Activated CD8-positive, alpha-beta memory T cell treated with anti-CD3 and anti-CD28 coated beads for 1 hour (primary cell): ENCODE data around the gene TXNDC16.

Experiments used
- DNase-seq, 2 donors: peaks; one replicate each; pipeline ENCODE4 v3.0.0-alpha.2; 2020; ENCODE audit warnings: low read depth in 1 of 2; ENCODE audit errors: extremely low read depth in 1 of 2

Gene TXNDC16

DNA sequence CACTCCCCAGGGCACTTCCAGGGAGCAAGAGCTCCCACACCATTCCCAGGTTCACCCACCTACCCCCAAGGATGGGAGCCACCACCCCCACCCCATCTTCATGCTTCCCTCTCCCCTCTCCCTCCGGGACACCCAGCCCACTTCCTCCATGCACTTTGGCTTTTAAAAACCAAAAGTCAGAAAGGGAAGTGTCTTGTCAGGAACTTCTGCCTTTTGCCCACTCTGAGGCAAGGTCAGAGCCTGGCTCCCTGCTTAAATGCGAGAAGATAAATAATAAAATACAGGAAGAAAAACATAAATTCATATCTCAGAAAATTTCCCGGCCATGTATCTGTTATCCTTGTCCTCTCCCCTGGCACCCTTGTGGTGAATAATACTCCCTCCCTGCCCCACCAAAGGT lies 156.6 kb downstream of the TXNDC16 start:
- DNase-seq = no peak

GRCh38 chr14:52391881-52392615 lies 160.3 kb downstream of the TXNDC16 start:
- DNase-seq = no peak
